Measurements from ENCODE around the gene MAMSTR.
A peak's percentile ranks its signal among the peaks of the same experiment; 100 is the strongest.

Gene MAMSTR

GRCh38 chr19:48674921-48675824 lies 44.4 kb downstream of the MAMSTR start:
- no peaks in the 10 kb centered on the region for H3K36me3 ChIP-seq (ENCODE audit: insufficient read depth, low read length)
- no peak overlapping the region for H3K9ac ChIP-seq (ENCODE audit: low read depth, low read length)
- H3K9me3 ChIP-seq (ENCODE audit: control insufficient read depth, insufficient read depth, low read length), result no peaks in the 10 kb centered on the region
- H3K4me1 ChIP-seq (ENCODE audit: insufficient read depth, low read length), result peaks cover 17% of the 10 kb centered on the region

- Histone ChIP-seq H3K9me3 (ENCODE audit: control insufficient read depth, insufficient read depth, low read length) (no peaks in the 10 kb centered on the region), H3K4me1 (ENCODE audit: insufficient read depth, low read length) (peaks cover 17% of the 10 kb centered on the region), H3K36me3 (ENCODE audit: insufficient read depth, low read length) (no peaks in the 10 kb centered on the region), H3K9ac (ENCODE audit: low read depth, low read length) (peak overlapping the region; percentile 25; the same call in 1 of the 2 replicates)
Measured at GRCh38 chr19:48674216-48674809, 45.2 kb downstream of the MAMSTR start.

GRCh38 chr19:48673436-48674100 lies 46.0 kb downstream of the MAMSTR start:
- Histone ChIP-seq H3K36me3 (ENCODE audit: insufficient read depth, low read length) (no peaks in the 10 kb centered on the region), H3K9me3 (ENCODE audit: control insufficient read depth, insufficient read depth, low read length) (no peaks in the 10 kb centered on the region), H3K9ac (ENCODE audit: low read depth, low read length) (peak overlapping the region; percentile 27; the same call in 1 of the 2 replicates), H3K4me1 (ENCODE audit: insufficient read depth, low read length) (peaks cover 17% of the 10 kb centered on the region)

- Histone ChIP-seq H3K36me3 (ENCODE audit: insufficient read depth, low read length) (no peaks in the 10 kb centered on the region), H3K4me1 (ENCODE audit: insufficient read depth, low read length) (peaks cover 17% of the 10 kb centered on the region), H3K9me3 (ENCODE audit: control insufficient read depth, insufficient read depth, low read length) (no peaks in the 10 kb centered on the region), H3K9ac (ENCODE audit: low read depth, low read length) (peak within 1 kb of the TSS; percentile 27; the same call in 1 of the 2 replicates)
Measured at GRCh38 chr19:48672994-48673393, 46.5 kb downstream of the MAMSTR start, which contains the start of gene NTN5. NTN5 (minus strand) TSS chr19:48673017; CDS start chr19:48670986, 2,031 bp downstream.

GRCh38 chr19:48671446-48671995 lies 48.0 kb downstream of the MAMSTR start:
- Histone ChIP-seq H3K4me1 (ENCODE audit: insufficient read depth, low read length) (peaks cover 17% of the 10 kb centered on the region), H3K9me3 (ENCODE audit: control insufficient read depth, insufficient read depth, low read length) (no peaks in the 10 kb centered on the region), H3K9ac (ENCODE audit: low read depth, low read length) (no peak overlapping the region), H3K36me3 (ENCODE audit: insufficient read depth, low read length) (no peaks in the 10 kb centered on the region)

- no peak overlapping the region for H3K9ac ChIP-seq (ENCODE audit: low read depth, low read length)
Measured at GRCh38 chr19:48670699-48671445, 48.7 kb downstream of the MAMSTR start.

GRCh38 chr19:48669903-48670668 lies 49.4 kb downstream of the MAMSTR start:
- Histone ChIP-seq H3K9me3 (ENCODE audit: control insufficient read depth, insufficient read depth, low read length) (no peaks in the 10 kb centered on the region), H3K36me3 (ENCODE audit: insufficient read depth, low read length) (no peaks in the 10 kb centered on the region), H3K9ac (ENCODE audit: low read depth, low read length) (no peak overlapping the region), H3K4me1 (ENCODE audit: insufficient read depth, low read length) (peaks cover 11% of the 10 kb centered on the region)

More at GRCh38 chr19:48670699-48671445, 48.7 kb downstream of the MAMSTR start:
- Histone ChIP-seq H3K4me1 (ENCODE audit: insufficient read depth, low read length) (peaks cover 16% of the 10 kb centered on the region), H3K36me3 (ENCODE audit: insufficient read depth, low read length) (no peaks in the 10 kb centered on the region), H3K9me3 (ENCODE audit: control insufficient read depth, insufficient read depth, low read length) (no peaks in the 10 kb centered on the region)

GRCh38 chr19:48668761-48669160 lies 50.8 kb downstream of the MAMSTR start:
- no peaks in the 10 kb centered on the region for H3K36me3 ChIP-seq (ENCODE audit: insufficient read depth, low read length)
- no peaks in the 10 kb centered on the region for H3K9me3 ChIP-seq (ENCODE audit: control insufficient read depth, insufficient read depth, low read length)
- peaks cover under 1% of the 10 kb centered on the region; the same call in 1 of the 2 replicates for H3K4me1 ChIP-seq (ENCODE audit: insufficient read depth, low read length)
- no peak overlapping the region for H3K9ac ChIP-seq (ENCODE audit: low read depth, low read length)

GRCh38 chr19:48668332-48668731 lies 51.2 kb downstream of the MAMSTR start:
- Histone ChIP-seq H3K4me1 (ENCODE audit: insufficient read depth, low read length) (no peaks in the 10 kb centered on the region; the same call in 1 of the 2 replicates), H3K9ac (ENCODE audit: low read depth, low read length) (no peak overlapping the region), H3K9me3 (ENCODE audit: control insufficient read depth, insufficient read depth, low read length) (no peaks in the 10 kb centered on the region), H3K36me3 (ENCODE audit: insufficient read depth, low read length) (no peaks in the 10 kb centered on the region)

- Histone ChIP-seq H3K9me3 (ENCODE audit: control insufficient read depth, insufficient read depth, low read length) (no peaks in the 10 kb centered on the region), H3K4me1 (ENCODE audit: insufficient read depth, low read length) (no peaks in the 10 kb centered on the region; the same call in 1 of the 2 replicates), H3K36me3 (ENCODE audit: insufficient read depth, low read length) (no peaks in the 10 kb centered on the region), H3K9ac (ENCODE audit: low read depth, low read length) (no peak overlapping the region)
Measured at GRCh38 chr19:48665786-48666185, 53.7 kb downstream of the MAMSTR start.

- H3K9ac ChIP-seq (ENCODE audit: low read depth, low read length), result no peak overlapping the region
- H3K4me1 ChIP-seq (ENCODE audit: insufficient read depth, low read length), result no peaks in the 10 kb centered on the region; the same call in 1 of the 2 replicates
- H3K9me3 ChIP-seq (ENCODE audit: control insufficient read depth, insufficient read depth, low read length), result no peaks in the 10 kb centered on the region
- H3K36me3 ChIP-seq (ENCODE audit: insufficient read depth, low read length), result no peaks in the 10 kb centered on the region
Measured at GRCh38 chr19:48664476-48664875, 55.0 kb downstream of the MAMSTR start.

GRCh38 chr19:48663667-48664066 lies 55.9 kb downstream of the MAMSTR start:
- no peaks in the 10 kb centered on the region for H3K36me3 ChIP-seq (ENCODE audit: insufficient read depth, low read length)
- no peaks in the 10 kb centered on the region; the same call in 1 of the 2 replicates for H3K4me1 ChIP-seq (ENCODE audit: insufficient read depth, low read length)
- H3K9ac ChIP-seq (ENCODE audit: low read depth, low read length), result no peak overlapping the region
- H3K9me3 ChIP-seq (ENCODE audit: control insufficient read depth, insufficient read depth, low read length), result no peaks in the 10 kb centered on the region

Measured in ES-I3 (cell line).